BE2C (cell line): ENCODE measurements around the gene MLC1.

Source experiments
- DNase-seq: peaks from one replicate; pipeline ENCODE4 v3.0.0-alpha.2; 2020
- H3K27me3 ChIP-seq: fragments of 250-450 bp; sonication (Bioruptor Pico); 2 replicates; pipeline ENCODE4 v1.5.1; 2020; ENCODE audit warnings: mild to moderate bottlenecking
- H3K36me3 ChIP-seq: fragments of 250-450 bp; sonication (Bioruptor Pico); 2 replicates; pipeline ENCODE4 v1.5.1; 2020; ENCODE audit warnings: mild to moderate bottlenecking
- H3K4me1 ChIP-seq: fragments of 250-450 bp; sonication (Bioruptor Pico); 2 replicates; pipeline ENCODE4 v1.5.1; 2020
- H3K4me3 ChIP-seq: 2 replicates; pipeline ENCODE4 v1.5.1; 2011; ENCODE audit warnings: low read depth, low read length
- H3K9me3 ChIP-seq: fragments of 250-450 bp; sonication (Bioruptor Pico); 2 replicates; pipeline ENCODE4 v1.5.1; 2020
- TF ChIP-seq, protein P1 (sequence below): IDR thresholded peaks from 2 replicates; pipeline ENCODE4 v1.5.1; 2012; ENCODE audit warnings: mild to moderate bottlenecking, low read depth, low read length

The MLC1 gene

DNA sequence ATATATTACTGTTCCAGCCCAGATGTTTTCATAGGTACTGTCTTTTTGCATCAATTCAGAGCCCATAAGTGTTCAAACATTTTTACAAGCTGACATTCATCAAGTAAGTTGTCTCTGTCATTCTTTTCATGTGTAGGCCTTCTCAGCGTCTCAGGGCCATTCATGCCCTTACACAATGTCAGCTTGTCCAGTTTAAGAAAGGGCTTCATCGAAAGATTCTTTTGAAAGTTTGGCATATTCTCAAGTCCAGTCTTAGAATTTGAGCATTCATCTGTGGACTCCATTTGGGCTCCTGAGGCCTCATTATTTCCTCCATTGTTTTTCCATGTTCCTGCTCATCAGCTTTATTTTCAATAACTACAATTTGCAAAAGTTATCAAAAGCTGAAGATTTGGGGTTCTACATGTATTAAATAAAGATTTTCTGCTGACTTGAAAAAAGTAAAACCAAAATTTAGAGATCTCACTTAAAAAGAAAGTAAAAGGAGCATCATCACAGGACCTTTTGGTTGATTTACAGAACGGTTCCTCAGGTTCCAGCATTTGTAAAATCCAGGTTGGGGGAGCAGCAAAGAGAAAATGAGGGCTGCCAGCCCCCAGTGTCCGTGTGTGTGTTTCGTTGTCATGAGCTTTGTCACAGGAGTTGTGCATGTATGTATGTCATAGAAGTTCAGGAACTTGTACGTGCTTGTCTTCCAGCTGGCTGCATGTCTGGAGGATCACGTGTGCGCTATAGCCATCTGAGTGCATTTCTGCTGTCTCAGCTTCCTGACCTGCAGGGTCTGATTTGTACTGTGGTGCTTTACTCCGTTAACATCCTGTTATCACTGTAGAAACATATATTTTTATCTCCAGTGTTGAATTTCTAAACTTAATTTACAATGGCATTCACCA lies 20.2 kb upstream of the MLC1 start:
- no peak for DNase-seq
- Histone ChIP-seq H3K27me3 (no peaks in the 10 kb centered on the region), H3K4me3 (no peak overlapping the region), H3K4me1 (no peaks in the 10 kb centered on the region), H3K9me3 (no peaks in the 10 kb centered on the region), H3K36me3 (no peaks in the 10 kb centered on the region)
- TF ChIP-seq, protein P1, sequence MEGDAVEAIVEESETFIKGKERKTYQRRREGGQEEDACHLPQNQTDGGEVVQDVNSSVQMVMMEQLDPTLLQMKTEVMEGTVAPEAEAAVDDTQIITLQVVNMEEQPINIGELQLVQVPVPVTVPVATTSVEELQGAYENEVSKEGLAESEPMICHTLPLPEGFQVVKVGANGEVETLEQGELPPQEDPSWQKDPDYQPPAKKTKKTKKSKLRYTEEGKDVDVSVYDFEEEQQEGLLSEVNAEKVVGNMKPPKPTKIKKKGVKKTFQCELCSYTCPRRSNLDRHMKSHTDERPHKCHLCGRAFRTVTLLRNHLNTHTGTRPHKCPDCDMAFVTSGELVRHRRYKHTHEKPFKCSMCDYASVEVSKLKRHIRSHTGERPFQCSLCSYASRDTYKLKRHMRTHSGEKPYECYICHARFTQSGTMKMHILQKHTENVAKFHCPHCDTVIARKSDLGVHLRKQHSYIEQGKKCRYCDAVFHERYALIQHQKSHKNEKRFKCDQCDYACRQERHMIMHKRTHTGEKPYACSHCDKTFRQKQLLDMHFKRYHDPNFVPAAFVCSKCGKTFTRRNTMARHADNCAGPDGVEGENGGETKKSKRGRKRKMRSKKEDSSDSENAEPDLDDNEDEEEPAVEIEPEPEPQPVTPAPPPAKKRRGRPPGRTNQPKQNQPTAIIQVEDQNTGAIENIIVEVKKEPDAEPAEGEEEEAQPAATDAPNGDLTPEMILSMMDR: no peak

DNA sequence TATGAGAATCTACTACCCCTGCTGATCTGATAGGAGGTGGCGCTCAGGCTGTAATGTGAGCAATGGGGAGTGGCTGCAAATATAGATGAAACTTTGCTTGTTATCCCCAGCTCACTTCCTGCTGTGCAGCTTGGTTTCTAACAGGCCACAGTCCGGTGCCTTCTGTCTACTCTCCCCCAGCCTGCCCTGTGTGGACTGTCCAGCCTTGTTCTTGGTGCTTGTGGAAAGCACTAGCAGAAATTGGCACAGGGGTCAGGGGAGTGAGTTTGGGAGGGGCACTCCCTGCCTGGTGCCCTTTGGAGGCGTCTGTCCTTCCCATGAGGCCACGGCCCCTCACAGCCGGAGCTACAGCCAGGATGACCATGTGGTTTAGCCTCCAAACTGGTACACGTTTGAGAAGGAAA lies 18.9 kb upstream of the MLC1 start:
- no peaks in the 10 kb centered on the region for H3K36me3 ChIP-seq
- H3K4me1 ChIP-seq: no peaks in the 10 kb centered on the region
- DNase-seq: no peak
- no peaks in the 10 kb centered on the region for H3K9me3 ChIP-seq
- H3K27me3 ChIP-seq: no peaks in the 10 kb centered on the region
- TF ChIP-seq, protein P1: no peak
- no peak overlapping the region for H3K4me3 ChIP-seq

DNA sequence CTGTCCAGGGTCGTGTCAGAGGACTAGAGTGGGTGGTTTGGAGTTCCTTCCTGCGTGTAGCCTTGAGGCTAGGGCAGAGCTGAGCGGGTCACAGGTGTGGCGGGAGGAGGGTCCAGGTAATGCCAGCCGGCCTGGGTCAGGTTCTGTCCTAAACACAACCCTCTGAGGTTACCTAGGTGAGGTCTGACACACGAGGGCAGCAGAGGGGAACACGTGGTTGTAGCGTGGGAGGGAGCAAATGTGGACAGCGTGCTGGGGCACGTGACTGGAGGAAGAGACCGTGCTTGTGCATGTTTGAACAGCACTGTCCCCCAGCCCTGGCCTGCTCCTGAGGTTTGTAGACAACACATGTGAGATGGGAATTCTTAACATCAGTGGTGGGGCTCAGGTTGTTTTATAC lies 17.7 kb upstream of the MLC1 start:
- no peak overlapping the region for H3K4me3 ChIP-seq
- H3K27me3 ChIP-seq: no peaks in the 10 kb centered on the region
- no peak for DNase-seq
- no peaks in the 10 kb centered on the region for H3K9me3 ChIP-seq
- no peaks in the 10 kb centered on the region for H3K36me3 ChIP-seq
- TF ChIP-seq, protein P1: no peak
- no peaks in the 10 kb centered on the region for H3K4me1 ChIP-seq

DNA sequence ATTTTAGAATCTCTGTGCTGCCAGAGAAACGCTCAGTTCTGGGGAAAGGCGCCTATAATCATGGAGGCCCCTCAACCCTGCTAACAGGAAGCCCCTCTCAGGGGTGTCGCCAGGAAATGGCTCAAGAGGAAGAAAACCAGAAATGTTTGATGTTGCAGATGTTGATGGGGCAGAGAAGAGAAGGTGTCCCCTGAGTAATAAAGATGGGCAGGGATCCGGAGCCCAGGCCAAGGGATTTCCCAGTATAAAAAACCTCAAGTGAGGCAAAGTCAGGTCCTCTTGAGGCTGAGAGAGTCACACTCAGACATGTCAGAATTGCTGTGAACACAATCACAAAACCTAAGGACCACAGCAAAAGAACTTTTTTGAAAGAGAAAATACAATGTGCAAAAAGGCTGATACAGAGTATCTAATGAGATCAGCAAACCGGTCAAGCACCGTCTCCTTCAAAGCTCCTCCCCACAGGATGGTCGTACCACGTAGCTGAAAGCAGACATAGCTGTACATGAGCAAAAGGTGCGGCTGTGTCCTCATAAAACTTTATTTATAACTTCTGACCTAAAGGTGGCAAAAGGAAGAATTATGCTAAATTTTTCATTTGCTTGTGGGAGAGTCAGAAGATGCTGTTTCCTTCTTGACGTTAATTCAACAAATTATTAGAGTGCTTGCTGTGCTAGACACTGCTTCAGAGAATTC lies 16.8 kb upstream of the MLC1 start:
- Histone ChIP-seq H3K36me3 (no peaks in the 10 kb centered on the region), H3K4me3 (no peak overlapping the region), H3K4me1 (no peaks in the 10 kb centered on the region), H3K9me3 (no peaks in the 10 kb centered on the region), H3K27me3 (no peaks in the 10 kb centered on the region)
- DNase-seq: no peak
- TF ChIP-seq, protein P1: no peak

DNA sequence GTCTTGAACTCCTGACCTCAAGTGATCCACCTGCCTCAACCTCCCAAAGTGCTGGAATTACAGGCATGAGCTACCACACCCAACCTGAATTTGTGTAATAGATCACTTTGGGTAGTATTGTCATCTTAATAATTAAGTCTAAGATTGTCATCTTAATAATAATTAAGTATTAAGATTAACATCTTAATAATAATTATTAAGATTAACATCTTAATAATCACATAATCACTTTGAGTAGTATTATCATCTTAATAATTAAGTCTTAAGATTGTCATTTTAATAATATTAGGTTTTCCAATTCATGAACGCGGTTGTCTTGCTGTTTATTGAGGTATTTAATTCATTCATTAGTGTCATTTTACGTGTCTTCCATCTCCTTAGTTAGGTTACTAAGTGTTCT lies 12.8 kb upstream of the MLC1 start:
- H3K36me3 ChIP-seq: no peaks in the 10 kb centered on the region
- H3K4me1 ChIP-seq: no peaks in the 10 kb centered on the region
- no peaks in the 10 kb centered on the region; the same call in none of the 2 replicates for H3K27me3 ChIP-seq
- H3K9me3 ChIP-seq: no peaks in the 10 kb centered on the region; the same call in 1 of the 2 replicates
- DNase-seq: no peak
- no peak overlapping the region for H3K4me3 ChIP-seq
- TF ChIP-seq, protein P1: no peak

DNA sequence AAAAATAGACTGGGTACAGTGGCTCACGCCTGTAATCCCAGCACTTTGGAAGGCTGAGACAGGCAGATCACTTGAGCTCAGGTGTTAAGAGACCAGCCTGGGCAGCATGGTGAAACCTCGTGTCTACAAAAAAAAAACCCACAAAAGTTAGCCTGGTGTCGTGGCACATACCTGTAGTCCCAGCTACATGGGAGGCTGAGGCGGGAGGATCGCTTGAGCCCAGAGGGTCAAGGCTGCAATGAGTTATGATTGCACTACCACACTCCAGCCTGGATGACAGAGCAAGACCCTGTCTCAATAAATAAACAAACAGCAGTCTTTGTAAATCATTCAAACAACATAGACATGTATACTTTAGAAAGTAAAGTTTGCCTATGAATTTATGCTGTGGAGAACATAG lies 7.1 kb upstream of the MLC1 start:
- Histone ChIP-seq H3K27me3 (no peaks in the 10 kb centered on the region; the same call in none of the 2 replicates), H3K4me1 (no peaks in the 10 kb centered on the region), H3K9me3 (no peaks in the 10 kb centered on the region; the same call in 1 of the 2 replicates), H3K36me3 (no peaks in the 10 kb centered on the region), H3K4me3 (no peak overlapping the region)
- DNase-seq: no peak
- TF ChIP-seq, protein P1: no peak
